Breast epithelium (tissue), 3 donors: ENCODE measurements around the gene HIVEP3.

Experiments
- POLR2AphosphoS5 ChIP-seq, 3 donors: sonication (generic); formaldehyde crosslinking; IDR thresholded peaks; one replicate each; pipeline ENCODE4 v1.6.1; 2017; ENCODE audit warnings: antibody characterized with exemption in 3 of 3
- TF ChIP-seq, protein P1 (sequence below), 3 donors: fragments of 450-650 bp; IDR thresholded peaks; one replicate each; pipeline ENCODE4 v1.5.1; 2016 to 2017; ENCODE audit warnings: antibody characterized with exemption in 3 of 3, mild to moderate bottlenecking in 3 of 3, moderate library complexity in 3 of 3

DNA sequence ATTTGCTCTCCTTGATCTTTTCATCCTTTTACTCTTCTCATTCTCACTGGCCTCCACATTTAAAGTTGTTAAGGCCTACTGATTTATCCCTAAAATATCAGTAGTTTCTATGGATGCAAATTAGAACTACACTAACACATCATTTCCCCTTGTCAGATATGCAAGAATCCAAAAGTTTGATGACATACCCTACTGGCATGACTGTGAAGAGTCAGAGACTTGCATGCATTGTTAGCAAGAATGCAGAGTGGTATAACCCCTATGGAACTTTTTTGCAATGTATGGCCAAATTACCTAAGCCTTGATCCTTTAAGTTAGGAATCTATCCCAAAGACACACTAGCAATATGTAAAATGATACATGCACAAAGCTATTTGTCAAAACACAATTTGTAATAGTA is 23.6 kb upstream of the HIVEP3 start:
- TF ChIP-seq, protein P1, sequence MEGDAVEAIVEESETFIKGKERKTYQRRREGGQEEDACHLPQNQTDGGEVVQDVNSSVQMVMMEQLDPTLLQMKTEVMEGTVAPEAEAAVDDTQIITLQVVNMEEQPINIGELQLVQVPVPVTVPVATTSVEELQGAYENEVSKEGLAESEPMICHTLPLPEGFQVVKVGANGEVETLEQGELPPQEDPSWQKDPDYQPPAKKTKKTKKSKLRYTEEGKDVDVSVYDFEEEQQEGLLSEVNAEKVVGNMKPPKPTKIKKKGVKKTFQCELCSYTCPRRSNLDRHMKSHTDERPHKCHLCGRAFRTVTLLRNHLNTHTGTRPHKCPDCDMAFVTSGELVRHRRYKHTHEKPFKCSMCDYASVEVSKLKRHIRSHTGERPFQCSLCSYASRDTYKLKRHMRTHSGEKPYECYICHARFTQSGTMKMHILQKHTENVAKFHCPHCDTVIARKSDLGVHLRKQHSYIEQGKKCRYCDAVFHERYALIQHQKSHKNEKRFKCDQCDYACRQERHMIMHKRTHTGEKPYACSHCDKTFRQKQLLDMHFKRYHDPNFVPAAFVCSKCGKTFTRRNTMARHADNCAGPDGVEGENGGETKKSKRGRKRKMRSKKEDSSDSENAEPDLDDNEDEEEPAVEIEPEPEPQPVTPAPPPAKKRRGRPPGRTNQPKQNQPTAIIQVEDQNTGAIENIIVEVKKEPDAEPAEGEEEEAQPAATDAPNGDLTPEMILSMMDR (IDR thresholded peaks at IDR 0.05) = no peak
- no peak for TF ChIP-seq POLR2AphosphoS5 (IDR thresholded peaks at IDR 0.05)
